OCI-LY1 (cell line): Measurements from ENCODE around the gene CHAD.

Experiments
- CTCF ChIP-seq: fragments of 200-600 bp; sonication (generic), shearing (Covaris generic); IDR thresholded peaks from 2 replicates; pipeline ENCODE4 v1.5.1; 2017; ENCODE audit warnings: mild to moderate bottlenecking, antibody characterized with exemption, low read length, moderate library complexity, mixed read lengths
- EZH2 ChIP-seq: fragments of 200-600 bp; sonication (generic), shearing (Covaris generic); IDR thresholded peaks from 2 replicates; pipeline ENCODE4 v1.8.0; 2017; ENCODE audit warnings: borderline replicate concordance, mixed run types, mild to moderate bottlenecking, antibody characterized with exemption, low read length, moderate library complexity, mixed read lengths

GRCh38 chr17:50448643-50449042 lies 20.0 kb downstream of the CHAD start:
- no peak for TF ChIP-seq CTCF
- no peak for TF ChIP-seq EZH2
